Measurements from ENCODE around the gene AP1B1.
"Not testable (repeated sequence)": the region's sequence is repeated elsewhere in the genome, so short reads cannot be mapped to it uniquely, and the experiment has no call there.

The AP1B1 gene

DNA sequence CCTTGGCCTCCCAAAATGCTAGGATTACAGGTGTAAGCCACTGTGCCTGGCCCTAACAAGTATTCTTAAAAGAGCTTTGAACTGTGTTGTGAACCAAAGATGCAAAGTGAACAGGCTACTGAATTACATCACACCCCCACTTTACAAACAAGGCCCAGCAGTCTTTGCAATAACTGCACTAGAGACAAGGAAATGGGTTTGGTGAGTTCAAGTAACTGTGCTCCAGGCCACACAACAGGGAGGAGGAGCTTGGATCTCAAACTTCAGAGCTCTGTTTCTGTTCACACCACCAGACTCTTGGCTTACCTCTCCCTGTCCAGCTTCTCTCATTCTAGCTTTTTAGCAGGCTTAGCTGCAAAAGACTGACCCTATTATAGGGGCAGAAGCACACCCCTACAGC, 42.4 kb downstream of the AP1B1 start:
- no peaks in the 10 kb centered on the region for H3K9me3 ChIP-seq
- peaks cover 0 to 9% of the 10 kb centered on the region in 2 experiments for H3K4me1 ChIP-seq (ENCODE audit: control insufficient read depth in 1 of 2, insufficient read depth in 1 of 2, low read depth in 1 of 2, low read length in 1 of 2)
- peaks cover 98% of the 10 kb centered on the region for H3K36me3 ChIP-seq
- H3K27ac ChIP-seq: no peak overlapping the region
- no peaks in the 10 kb centered on the region for H3K27me3 ChIP-seq
- TF ChIP-seq, protein P1, sequence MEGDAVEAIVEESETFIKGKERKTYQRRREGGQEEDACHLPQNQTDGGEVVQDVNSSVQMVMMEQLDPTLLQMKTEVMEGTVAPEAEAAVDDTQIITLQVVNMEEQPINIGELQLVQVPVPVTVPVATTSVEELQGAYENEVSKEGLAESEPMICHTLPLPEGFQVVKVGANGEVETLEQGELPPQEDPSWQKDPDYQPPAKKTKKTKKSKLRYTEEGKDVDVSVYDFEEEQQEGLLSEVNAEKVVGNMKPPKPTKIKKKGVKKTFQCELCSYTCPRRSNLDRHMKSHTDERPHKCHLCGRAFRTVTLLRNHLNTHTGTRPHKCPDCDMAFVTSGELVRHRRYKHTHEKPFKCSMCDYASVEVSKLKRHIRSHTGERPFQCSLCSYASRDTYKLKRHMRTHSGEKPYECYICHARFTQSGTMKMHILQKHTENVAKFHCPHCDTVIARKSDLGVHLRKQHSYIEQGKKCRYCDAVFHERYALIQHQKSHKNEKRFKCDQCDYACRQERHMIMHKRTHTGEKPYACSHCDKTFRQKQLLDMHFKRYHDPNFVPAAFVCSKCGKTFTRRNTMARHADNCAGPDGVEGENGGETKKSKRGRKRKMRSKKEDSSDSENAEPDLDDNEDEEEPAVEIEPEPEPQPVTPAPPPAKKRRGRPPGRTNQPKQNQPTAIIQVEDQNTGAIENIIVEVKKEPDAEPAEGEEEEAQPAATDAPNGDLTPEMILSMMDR (IDR thresholded peaks at IDR 0.05): no peak
- H3K4me3 ChIP-seq (ENCODE audit: low read depth in 1 of 2, low read length in 1 of 2): no peak overlapping the region

DNA sequence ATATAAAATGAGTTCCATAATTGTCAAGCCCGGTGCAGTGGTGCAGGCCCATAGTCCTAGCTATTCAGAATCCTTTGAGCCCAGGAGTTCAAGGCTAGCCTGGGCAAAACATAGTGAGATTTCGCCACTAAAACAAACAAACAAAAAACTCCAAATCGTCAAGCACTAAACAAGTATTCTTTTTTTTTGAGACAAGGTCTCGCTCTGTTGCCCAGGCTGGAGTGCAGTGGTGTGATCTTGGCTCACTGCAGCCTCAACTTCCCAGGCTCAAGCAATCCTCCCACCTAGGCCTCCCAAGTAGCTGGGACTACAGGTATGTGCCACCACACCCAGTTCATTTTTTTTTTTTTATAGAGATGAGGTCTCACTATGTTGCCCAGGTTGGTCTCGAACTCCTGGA, 43.5 kb downstream of the AP1B1 start:
- H3K9me3 ChIP-seq; H3K27me3 ChIP-seq; H3K4me3 ChIP-seq (ENCODE audit: low read depth in 1 of 2, low read length in 1 of 2); H3K4me1 ChIP-seq (ENCODE audit: control insufficient read depth in 1 of 2, insufficient read depth in 1 of 2, low read depth in 1 of 2, low read length in 1 of 2); H3K27ac ChIP-seq: not testable (repeated sequence)
- H3K36me3 ChIP-seq: peaks cover 98% of the 10 kb centered on the region

GRCh38 chr22:29344137-29344536, 44.2 kb downstream of the AP1B1 start:
- no peak overlapping the region for H3K27ac ChIP-seq
- no peaks in the 10 kb centered on the region for H3K27me3 ChIP-seq
- TF ChIP-seq, protein P1 (IDR thresholded peaks at IDR 0.05): no peak
- peaks cover 0 to 9% of the 10 kb centered on the region in 2 experiments for H3K4me1 ChIP-seq (ENCODE audit: control insufficient read depth in 1 of 2, insufficient read depth in 1 of 2, low read depth in 1 of 2, low read length in 1 of 2)
- no peaks in the 10 kb centered on the region for H3K9me3 ChIP-seq
- peaks cover 98% of the 10 kb centered on the region for H3K36me3 ChIP-seq
- no peak overlapping the region for H3K4me3 ChIP-seq (ENCODE audit: low read depth in 1 of 2, low read length in 1 of 2)

DNA sequence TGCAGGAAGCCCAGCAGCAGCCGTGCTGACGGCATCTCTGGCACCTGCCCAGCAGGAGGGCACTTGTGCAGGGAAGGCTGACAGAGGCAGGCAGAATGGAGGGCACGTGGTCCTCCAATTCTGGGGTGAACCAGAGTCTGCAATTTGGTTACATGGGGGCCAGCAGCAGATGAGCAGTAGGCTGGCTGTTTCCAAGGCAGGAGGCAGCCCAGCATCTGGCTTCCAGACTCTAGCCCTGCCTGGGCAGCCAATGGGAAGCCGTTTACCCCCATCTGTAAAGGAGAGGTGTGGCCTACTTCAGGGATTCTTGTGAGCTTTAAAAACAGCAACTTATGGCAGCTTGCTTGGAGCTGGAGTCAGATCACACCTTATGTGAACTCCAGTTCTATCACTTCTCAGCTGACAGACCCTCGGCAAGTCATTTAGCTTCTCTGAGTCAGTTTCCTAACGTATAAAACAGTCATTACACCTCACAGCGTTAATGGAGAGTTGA, 45.0 kb downstream of the AP1B1 start:
- Histone ChIP-seq H3K27me3 (no peaks in the 10 kb centered on the region), H3K4me1 (ENCODE audit: control insufficient read depth in 1 of 2, insufficient read depth in 1 of 2, low read depth in 1 of 2, low read length in 1 of 2) (peaks cover 0 to 9% of the 10 kb centered on the region in 2 experiments), H3K9me3 (no peaks in the 10 kb centered on the region), H3K36me3 (peaks cover 98% of the 10 kb centered on the region), H3K4me3 (ENCODE audit: low read depth in 1 of 2, low read length in 1 of 2) (no peak overlapping the region), H3K27ac (no peak overlapping the region)
- TF ChIP-seq, protein P1 (IDR thresholded peaks at IDR 0.05): no peak

DNA sequence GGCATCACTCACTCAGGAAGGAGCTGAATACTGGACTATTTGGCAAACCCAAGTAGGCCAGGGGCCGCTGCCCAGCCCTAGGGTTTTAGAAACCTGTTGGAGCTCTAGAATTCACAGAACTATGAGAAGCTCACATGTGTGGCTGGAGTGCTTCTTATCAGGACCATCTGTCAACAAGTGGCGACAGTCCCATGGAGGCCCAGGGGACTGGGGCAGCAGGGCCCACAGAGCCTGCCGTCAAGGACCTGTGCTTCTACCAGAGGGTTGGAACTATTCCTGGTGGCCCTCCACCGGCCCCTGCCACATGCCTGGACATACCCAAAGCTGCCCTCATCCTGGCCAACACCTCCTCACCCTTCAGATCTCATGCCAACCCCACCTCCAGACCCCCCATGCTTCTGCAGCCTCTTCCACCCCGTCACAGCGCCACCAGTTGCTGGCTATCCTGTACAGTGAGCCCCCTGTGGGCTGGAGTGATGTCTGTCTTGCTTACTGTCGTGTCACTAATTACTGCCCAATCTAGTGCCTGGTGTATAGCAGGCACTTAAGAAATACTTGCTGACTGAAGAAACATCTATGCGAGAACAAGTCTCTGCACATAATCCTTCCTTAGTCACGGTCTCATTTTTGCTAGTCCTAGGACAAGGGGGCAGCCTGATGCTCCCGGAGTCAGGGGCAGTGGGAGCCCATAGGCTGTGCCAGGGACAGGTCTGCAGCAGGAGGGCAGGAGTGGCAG, 45.6 kb downstream of the AP1B1 start:
- Histone ChIP-seq H3K4me1 (ENCODE audit: control insufficient read depth in 1 of 2, insufficient read depth in 1 of 2, low read depth in 1 of 2, low read length in 1 of 2) (peaks cover 0 to 9% of the 10 kb centered on the region in 2 experiments), H3K9me3 (no peaks in the 10 kb centered on the region), H3K27ac (no peak overlapping the region), H3K27me3 (no peaks in the 10 kb centered on the region), H3K36me3 (peaks cover 98% of the 10 kb centered on the region), H3K4me3 (ENCODE audit: low read depth in 1 of 2, low read length in 1 of 2) (no peak overlapping the region)
- TF ChIP-seq, protein P1 (IDR thresholded peaks at IDR 0.05): no peak

DNA sequence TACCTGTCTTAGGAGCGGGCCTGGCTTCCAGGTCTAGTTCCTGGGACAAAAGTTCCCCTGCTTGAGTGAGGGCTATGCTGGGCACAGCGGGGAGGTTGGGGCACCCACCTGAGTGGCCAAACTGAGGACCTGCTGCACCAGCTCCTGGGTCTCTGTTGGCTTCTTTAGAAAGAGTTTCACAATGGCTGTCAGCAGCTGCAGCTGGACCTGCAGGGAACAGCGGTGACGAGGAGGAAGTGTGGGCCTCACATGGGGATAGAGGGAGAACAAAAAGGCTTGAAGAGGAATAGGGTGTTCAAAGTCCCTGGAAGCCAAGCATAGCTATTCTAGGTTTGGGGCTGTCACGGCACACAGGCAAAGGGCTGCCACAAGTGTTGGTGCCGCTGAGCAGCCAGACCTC, 46.2 kb downstream of the AP1B1 start:
- Histone ChIP-seq H3K4me1 (ENCODE audit: control insufficient read depth in 1 of 2, insufficient read depth in 1 of 2, low read depth in 1 of 2, low read length in 1 of 2) (peaks cover 0 to 9% of the 10 kb centered on the region in 2 experiments), H3K27me3 (no peaks in the 10 kb centered on the region), H3K4me3 (ENCODE audit: low read depth in 1 of 2, low read length in 1 of 2) (no peak overlapping the region), H3K27ac (no peak overlapping the region), H3K36me3 (peaks cover 98% of the 10 kb centered on the region), H3K9me3 (no peaks in the 10 kb centered on the region)
- TF ChIP-seq, protein P1 (IDR thresholded peaks at IDR 0.05): no peak
